PC-3 (cell line): Measurements from ENCODE around the gene PRSS21.

Experiments
- CTCF ChIP-seq: fragments of 300-600 bp; sonication (generic); conservative IDR thresholded peaks from 2 replicates; pipeline ENCODE4 v1.5.1; 2017; ENCODE audit warnings: antibody characterized with exemption, low read depth, mild to moderate bottlenecking, low read length
- EZH2phosphoT487 ChIP-seq: fragments of 300-600 bp; sonication (generic); IDR thresholded peaks from 2 replicates; pipeline ENCODE4 v1.6.1; 2018; ENCODE audit warnings: mild to moderate bottlenecking, antibody characterized with exemption, low read length, borderline replicate concordance

GRCh38 chr16:2768403-2769089 lies 48.5 kb upstream of the PRSS21 start:
- TF ChIP-seq CTCF (no peak), EZH2phosphoT487 (no peak)
